SU-DHL-6 (cell line): ENCODE measurements around the gene CPB1.

Experiments used
- CTCF ChIP-seq: fragments of 200-600 bp; sonication (generic); IDR thresholded peaks from one replicate; pipeline ENCODE4 v1.5.1; 2017; ENCODE audit warnings: antibody characterized with exemption, mild to moderate bottlenecking, low read length, moderate library complexity; ENCODE audit not compliant: insufficient read depth, poor library complexity, severe bottlenecking
- EZH2phosphoT487 ChIP-seq: fragments of 200-600 bp; sonication (generic), shearing (Covaris generic); conservative IDR thresholded peaks from 2 replicates; pipeline ENCODE4 v1.6.1; 2018; ENCODE audit warnings: mild to moderate bottlenecking, antibody characterized with exemption, low read length, moderate library complexity, mixed read lengths

DNA sequence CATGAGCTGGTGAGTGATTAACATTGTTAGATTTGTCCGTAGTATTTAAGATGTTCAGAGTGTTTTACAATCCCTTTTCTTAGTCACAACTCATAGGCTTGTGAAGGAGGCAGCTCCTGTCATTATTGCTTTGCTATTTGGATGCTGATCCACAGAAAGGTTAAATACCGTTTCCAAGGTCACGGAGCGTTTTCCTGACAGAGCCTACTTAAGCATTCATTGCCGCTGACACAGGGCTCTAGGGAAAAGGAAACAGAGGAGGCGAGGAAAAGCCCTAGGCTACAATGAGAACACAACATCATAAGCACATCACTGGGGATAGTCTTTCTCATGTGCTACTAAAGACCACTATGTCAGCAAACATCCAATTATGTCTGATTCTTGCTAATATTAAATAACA, 38.5 kb upstream of the CPB1 start:
- TF ChIP-seq CTCF (no peak), EZH2phosphoT487 (no peak)
